Epithelial cell of proximal tubule (primary cell): ENCODE results near the gene ADCY2. TPM values are rescaled to one million over a fixed set of nuclear protein-coding genes. Genes with fewer than 3 reads are reported as not detected.

Experiments
- DNase-seq: peaks from one replicate; pipeline ENCODE4 v3.0.0-alpha.2; 2011; ENCODE audit warnings: low read depth
- H3K4me3 ChIP-seq: 2 replicates; pipeline ENCODE4 v1.5.1; 2011; ENCODE audit warnings: low read depth, mild to moderate bottlenecking, low read length
- total RNA-seq: library from RNA; depleted of rRNA; stranded (reverse); fragments of >200 nt; gene quantifications from 2 replicates; pipeline ENCODE4 v1.2.3, GENCODE V29; 2015
- TF ChIP-seq, protein P1 (sequence below): conservative IDR thresholded peaks from 2 replicates; pipeline ENCODE4 v1.5.1; 2012; ENCODE audit warnings: low read depth, mild to moderate bottlenecking, low read length

The ADCY2 gene
- total RNA-seq, 1 donor from 2014 or later, result 0.12 TPM

DNA sequence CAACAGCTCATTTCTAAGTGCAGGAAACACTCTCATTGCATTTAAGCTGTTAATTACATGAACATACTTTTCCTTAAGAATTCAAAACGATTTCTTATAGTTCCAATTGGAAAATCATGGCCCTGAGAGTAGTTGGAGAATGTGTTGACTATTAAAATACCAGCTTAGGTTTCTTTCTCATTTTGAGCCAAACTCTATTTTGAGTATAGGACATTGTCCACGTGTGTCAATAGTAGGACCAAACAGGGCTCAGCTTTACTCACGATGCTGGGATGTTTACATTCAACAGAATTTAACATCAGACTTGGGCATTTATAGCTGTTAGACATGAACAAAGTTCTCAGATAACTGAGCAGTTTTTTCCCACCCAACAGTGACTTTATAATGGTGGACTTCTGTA, 39.6 kb downstream of the ADCY2 start:
- DNase-seq, result no peak
- H3K4me3 ChIP-seq, result no peak overlapping the region
- TF ChIP-seq, protein P1, sequence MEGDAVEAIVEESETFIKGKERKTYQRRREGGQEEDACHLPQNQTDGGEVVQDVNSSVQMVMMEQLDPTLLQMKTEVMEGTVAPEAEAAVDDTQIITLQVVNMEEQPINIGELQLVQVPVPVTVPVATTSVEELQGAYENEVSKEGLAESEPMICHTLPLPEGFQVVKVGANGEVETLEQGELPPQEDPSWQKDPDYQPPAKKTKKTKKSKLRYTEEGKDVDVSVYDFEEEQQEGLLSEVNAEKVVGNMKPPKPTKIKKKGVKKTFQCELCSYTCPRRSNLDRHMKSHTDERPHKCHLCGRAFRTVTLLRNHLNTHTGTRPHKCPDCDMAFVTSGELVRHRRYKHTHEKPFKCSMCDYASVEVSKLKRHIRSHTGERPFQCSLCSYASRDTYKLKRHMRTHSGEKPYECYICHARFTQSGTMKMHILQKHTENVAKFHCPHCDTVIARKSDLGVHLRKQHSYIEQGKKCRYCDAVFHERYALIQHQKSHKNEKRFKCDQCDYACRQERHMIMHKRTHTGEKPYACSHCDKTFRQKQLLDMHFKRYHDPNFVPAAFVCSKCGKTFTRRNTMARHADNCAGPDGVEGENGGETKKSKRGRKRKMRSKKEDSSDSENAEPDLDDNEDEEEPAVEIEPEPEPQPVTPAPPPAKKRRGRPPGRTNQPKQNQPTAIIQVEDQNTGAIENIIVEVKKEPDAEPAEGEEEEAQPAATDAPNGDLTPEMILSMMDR, result no peak

DNA sequence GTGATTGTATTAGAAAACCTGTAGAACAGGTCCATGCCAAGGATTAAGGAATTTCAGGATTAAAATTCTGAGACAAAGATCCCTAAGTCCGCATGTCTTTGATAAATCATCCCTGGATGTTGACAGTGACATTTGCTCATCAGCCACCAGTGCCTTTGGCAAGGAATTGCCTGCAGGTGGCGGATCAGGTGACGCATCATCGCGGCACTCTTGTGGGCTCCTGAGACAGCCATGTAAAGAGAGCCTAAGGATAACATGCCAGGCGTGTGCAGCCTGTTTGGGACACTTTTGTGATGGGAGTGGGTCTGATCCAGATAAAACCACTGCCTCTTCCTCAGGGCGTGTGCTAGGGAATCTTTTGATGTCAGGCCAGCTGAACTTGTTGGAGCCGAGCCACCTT, 40.6 kb downstream of the ADCY2 start:
- TF ChIP-seq, protein P1, result no peak
- no peak overlapping the region for H3K4me3 ChIP-seq
- DNase-seq, result no peak

DNA sequence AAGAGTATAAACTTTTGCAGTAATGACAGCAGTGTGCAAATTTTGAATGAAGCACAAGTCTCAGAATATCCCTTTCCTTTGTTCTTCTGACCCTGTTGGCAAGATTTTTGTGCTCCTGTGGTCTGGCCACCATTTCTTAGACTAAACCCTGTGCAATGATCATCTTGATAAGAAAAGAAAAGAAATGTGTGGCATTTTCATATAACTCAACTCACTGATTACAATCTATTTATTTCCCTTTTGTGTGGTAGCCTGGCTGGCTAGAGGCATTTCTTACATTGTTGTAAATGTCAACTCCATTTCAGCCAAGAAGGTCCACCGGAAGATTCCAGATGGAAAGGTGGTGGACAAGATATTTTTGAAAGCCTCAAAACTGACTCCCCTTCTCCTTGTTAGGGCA, 41.9 kb downstream of the ADCY2 start:
- H3K4me3 ChIP-seq, result no peak overlapping the region
- TF ChIP-seq, protein P1, result no peak
- DNase-seq, result no peak

DNA sequence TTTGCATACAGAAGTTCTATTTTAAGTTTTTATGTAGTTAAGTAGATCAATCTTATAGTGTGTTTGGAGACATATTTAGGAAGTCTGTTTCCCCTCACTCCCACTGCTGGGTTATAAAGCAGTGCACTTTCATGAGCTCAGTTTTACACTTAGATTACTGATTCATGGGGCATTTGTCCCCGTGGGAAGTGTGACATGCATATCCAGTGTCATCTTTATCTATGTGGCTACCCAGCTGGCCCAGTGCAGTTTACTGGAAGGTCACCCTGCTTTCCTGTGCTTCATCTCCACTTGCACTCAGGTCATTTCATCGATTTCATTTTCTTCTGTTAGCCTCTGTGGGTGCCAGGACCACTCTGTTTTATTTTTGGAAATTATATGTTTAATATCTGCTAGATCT, 49.1 kb downstream of the ADCY2 start:
- no peak overlapping the region for H3K4me3 ChIP-seq
- DNase-seq, result no peak
- TF ChIP-seq, protein P1, result no peak

DNA sequence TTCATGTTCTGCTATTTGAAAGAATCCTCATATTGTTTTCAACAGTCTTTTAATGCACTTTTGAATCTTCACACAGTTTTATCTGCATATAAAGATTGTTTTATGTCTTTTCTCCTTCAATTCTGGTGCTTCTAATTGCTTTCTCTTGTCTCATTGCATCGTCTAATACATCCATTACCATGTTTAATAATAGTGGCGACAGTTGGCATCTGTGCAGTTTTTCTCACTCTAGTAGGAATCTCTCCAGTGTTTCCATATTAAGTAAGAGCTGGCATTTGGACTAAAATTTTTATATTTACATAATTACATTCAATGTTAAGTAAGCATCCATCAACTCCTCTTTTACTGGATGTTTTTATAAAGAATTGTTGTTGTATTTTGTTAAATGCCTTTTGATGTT, 49.9 kb downstream of the ADCY2 start:
- no peak overlapping the region for H3K4me3 ChIP-seq
- no peak for DNase-seq
- TF ChIP-seq, protein P1, result no peak

DNA sequence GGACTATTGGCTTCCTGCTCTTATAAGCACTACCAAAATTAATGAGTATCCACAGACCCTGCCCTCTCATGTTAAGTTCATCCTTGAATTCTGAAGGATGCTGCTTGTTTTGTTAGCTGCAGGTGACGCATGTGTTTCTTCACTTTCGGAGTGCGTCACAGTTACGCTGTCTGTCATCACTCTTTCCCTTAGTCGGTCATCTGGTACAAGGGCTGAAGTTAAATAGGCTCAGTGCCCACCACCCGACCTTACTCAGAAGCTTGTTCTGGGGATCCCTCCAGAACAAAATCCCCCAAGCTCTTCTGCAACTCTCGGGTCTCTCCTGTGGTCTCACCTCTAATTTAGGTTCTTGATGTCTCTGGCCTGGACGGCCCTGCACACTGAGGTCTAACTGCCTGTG, 51.0 kb downstream of the ADCY2 start:
- DNase-seq, result no peak
- TF ChIP-seq, protein P1, result no peak
- no peak overlapping the region for H3K4me3 ChIP-seq

DNA sequence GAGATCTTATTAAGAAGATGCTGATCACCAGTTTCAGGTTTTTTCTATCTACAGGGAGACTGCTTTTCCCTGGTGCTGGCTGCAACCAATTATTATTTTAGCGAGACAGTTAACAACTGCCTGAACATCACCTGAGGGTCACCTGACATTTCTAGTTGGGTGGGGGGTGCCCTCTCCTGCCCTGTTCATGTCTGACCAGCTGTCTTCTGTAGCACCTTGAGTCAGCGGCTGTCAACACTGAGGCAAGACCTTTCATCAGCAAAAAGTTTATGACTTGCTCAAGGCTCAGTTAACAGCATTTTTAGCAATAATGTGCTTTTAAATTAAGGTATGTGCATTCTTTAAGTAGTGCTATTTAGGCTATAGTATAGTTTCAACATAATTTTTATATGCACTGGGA, 58.0 kb downstream of the ADCY2 start:
- TF ChIP-seq, protein P1, result no peak
- DNase-seq, result no peak
- H3K4me3 ChIP-seq, result no peak overlapping the region
